Thymus (tissue), 14 donors: ENCODE measurements around the gene NPR2. TPM values are rescaled to one million over a fixed set of nuclear protein-coding genes. Genes with fewer than 3 reads are reported as not detected.

ENCODE experiments used
- DNase-seq, 9 donors: peaks; one replicate each; pipeline ENCODE4 v3.0.0-alpha.2; 2013; ENCODE audit warnings: low spot score in 9 of 9, low read depth in 6 of 9, missing footprints in 1 of 9
- H3K27ac ChIP-seq, 2 donors: one replicate each; pipeline ENCODE4 v1.5.1; 2013; ENCODE audit warnings: control low read depth in 1 of 2, low read depth in 1 of 2, low read length in 1 of 2, mild to moderate bottlenecking in 1 of 2, moderate library complexity in 1 of 2
- H3K27me3 ChIP-seq, 2 donors: one replicate each; pipeline ENCODE4 v1.5.1; 2013; ENCODE audit warnings: low read length in 1 of 2; ENCODE audit not compliant: control insufficient read depth in 2 of 2, insufficient read depth in 1 of 2
- H3K36me3 ChIP-seq, 2 donors: one replicate each; pipeline ENCODE4 v1.5.1; 2013; ENCODE audit warnings: low read length in 1 of 2, mild to moderate bottlenecking in 1 of 2, moderate library complexity in 1 of 2; ENCODE audit not compliant: control insufficient read depth in 2 of 2, insufficient read depth in 2 of 2
- H3K4me1 ChIP-seq, 2 donors: one replicate each; pipeline ENCODE4 v1.5.1; 2013; ENCODE audit warnings: low read length in 2 of 2; ENCODE audit not compliant: control insufficient read depth in 2 of 2, insufficient read depth in 2 of 2
- H3K4me3 ChIP-seq, 2 donors: one replicate each; pipeline ENCODE4 v1.5.1; 2013; ENCODE audit warnings: low read length in 2 of 2, control low read depth in 1 of 2, mild to moderate bottlenecking in 1 of 2
- H3K9me3 ChIP-seq, 2 donors: one replicate each; pipeline ENCODE4 v1.5.1; 2013; ENCODE audit warnings: low read length in 1 of 2, mild to moderate bottlenecking in 1 of 2; ENCODE audit not compliant: control insufficient read depth in 2 of 2, insufficient read depth in 1 of 2
- WGBS: extraction: QIAGEN DNeasy Blood & Tissue Kit; methylation state at CpG from one replicate; pipeline ENCODE4 v1.1.7; 2013; 5-methylcytosine and 5-hydroxymethylcytosine counted together
- long read RNA-seq, 10 donors: transcript quantifications; one replicate each; lab custom pipeline, GENCODE V29; 2026
- polyA plus RNA-seq: library from polyadenylated mRNA; stranded (reverse); fragments of 200-250 nt; gene quantifications from one replicate; pipeline ENCODE4 v1.2.3, GENCODE V29; 2013
- total RNA-seq: library from RNA; stranded (reverse); fragments of 120-200 nt; gene quantifications from one replicate; pipeline ENCODE4 v1.2.4, GENCODE V29; 2013
- donor health status: healthy.

NPR2 gene
- total RNA-seq (4.3 TPM), polyA plus RNA-seq (9.3 TPM)
- long read RNA-seq, donor 1: 0 reads
- long read RNA-seq, donor 2: 0 reads
- long read RNA-seq, donor 3, partial matches to known transcripts: 0 of 2 reads
- long read RNA-seq, donor 3, other reads (novel, unspliced or antisense): 0 of 2 reads
- long read RNA-seq, donor 4, partial matches to known transcripts: 0 of 1 reads
- long read RNA-seq, donor 4, other reads (novel, unspliced or antisense): 0 of 1 reads
- long read RNA-seq, donor 5, partial matches to known transcripts: 0 of 1 reads
- long read RNA-seq, donor 5, other reads (novel, unspliced or antisense): 0 of 1 reads
- long read RNA-seq, donor 6, partial matches to known transcripts: 0 of 1 reads
- long read RNA-seq, donor 6, other reads (novel, unspliced or antisense): 0 of 1 reads
- long read RNA-seq, donor 7, partial matches to known transcripts: 0 of 2 reads
- long read RNA-seq, donor 7, other reads (novel, unspliced or antisense): 0 of 2 reads
- long read RNA-seq, donor 8, partial matches to known transcripts: 0 of 1 reads
- long read RNA-seq, donor 8, other reads (novel, unspliced or antisense): 0 of 1 reads
- long read RNA-seq, donor 9, partial matches to known transcripts: 0 of 1 reads
- long read RNA-seq, donor 9, other reads (novel, unspliced or antisense): 0 of 1 reads
- long read RNA-seq, donor 10: 0 reads

DNA sequence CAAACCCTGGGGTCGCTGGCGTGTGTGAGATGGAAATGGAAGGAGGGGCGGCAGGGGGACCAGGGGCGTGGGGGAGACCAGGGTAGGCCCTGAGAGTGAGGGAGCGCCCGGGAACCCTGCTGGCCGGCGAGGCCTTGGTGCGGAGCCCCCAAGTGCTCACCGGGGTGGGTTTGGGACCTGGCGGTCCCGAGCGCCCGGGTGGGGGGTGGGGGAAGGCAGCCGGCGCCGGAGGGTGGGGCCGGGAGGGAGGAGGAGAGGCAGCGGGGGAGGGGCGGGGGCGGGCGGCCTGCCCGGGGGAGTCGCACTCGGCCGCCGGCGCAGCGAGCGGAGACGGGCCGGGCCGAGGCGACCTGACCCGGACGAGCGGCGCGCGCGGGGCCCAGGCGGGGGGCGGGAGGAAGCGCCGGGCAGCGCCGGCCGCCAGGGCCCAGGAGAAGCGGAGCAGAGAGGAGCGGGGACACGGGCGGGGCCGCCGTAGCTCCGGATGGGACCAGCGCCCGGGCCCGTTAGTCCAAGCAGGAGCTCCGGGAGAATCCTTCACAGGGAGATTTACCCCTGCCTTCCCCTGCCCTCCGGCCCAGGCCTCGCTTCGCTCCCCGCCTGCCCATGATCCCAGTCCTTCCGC is at the start of gene NPR2:
NPR2 (plus strand) TSS at position 295 of the 625 bp plus-strand sequence. CDS start 818 bp downstream, outside the sequence.
- peaks cover 0 to 6% of the 10 kb centered on the region in 2 donors for H3K4me1 ChIP-seq
- 64% methylated on average over 64 of the region's 64 CpGs for WGBS
- H3K4me3 ChIP-seq: no peak within 1 kb of the TSS
- no peak for DNase-seq
- H3K27ac ChIP-seq: no peak within 1 kb of the TSS
- peaks cover 0 to 9% of the 10 kb centered on the region in 2 donors for H3K36me3 ChIP-seq
- no peaks in the 10 kb centered on the region for H3K9me3 ChIP-seq
- H3K27me3 ChIP-seq: peaks cover 0 to 12% of the 10 kb centered on the region in 2 donors

DNA sequence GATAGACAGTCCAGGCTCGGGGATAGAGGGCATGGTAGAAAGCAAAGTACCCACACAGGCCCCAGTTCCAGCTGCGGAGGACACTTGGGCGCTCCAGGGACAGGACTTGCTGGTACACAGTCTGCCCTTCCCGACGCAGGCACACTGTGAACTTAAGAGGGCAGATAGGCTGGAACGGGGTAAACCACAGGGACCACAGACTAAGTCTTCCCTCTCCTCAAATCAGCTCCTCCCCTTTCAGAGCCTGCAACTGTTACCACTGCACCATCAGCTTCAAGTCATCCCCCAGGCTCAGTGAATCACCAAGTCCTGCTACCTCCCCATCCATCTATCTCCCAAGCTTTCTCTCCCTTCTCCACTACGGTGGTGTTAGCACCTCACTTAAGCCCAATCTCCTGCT is 49.7 kb upstream of the NPR2 start:
- DNase-seq: peak in 1 of 9 donors; percentile 43
- Histone ChIP-seq H3K4me1 (peaks cover 10 to 15% of the 10 kb centered on the region in 2 donors), H3K4me3 (no peak overlapping the region), H3K27ac (no peak overlapping the region), H3K36me3 (peaks cover 64 to 73% of the 10 kb centered on the region in 2 donors), H3K9me3 (no peaks in the 10 kb centered on the region), H3K27me3 (no peaks in the 10 kb centered on the region)
- WGBS: 46% methylated on average over 7 of the region's 7 CpGs

DNA sequence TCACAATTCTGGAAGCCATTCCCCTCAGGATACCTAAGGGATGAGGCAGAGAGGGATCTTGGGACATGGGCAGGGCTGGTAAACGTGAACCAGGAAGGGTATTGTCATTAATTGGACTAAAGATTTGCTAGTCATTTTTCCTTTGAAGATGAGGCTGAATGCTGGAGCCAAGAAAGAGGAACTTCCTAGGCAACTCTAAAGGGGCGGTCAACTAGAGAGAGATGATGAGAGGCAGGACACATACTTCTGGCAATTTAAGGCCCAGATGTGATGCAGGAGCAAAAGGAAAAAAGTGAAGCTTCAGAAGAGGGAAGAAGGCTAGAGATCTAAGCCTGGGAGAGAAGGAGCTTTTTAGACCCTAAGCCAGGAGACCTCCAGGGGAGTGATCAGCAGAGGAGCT is 47.9 kb upstream of the NPR2 start:
- no peaks in the 10 kb centered on the region for H3K27me3 ChIP-seq
- no peak overlapping the region for H3K4me3 ChIP-seq
- WGBS: 91% methylated on average over 2 of the region's 2 CpGs
- no peaks in the 10 kb centered on the region for H3K9me3 ChIP-seq
- no peak overlapping the region for H3K27ac ChIP-seq
- H3K4me1 ChIP-seq: peaks cover 27 to 32% of the 10 kb centered on the region in 2 donors
- no peak for DNase-seq
- H3K36me3 ChIP-seq: peaks cover 47 to 56% of the 10 kb centered on the region in 2 donors

GRCh38 chr9:35743880-35744518 is 47.4 kb upstream of the NPR2 start:
- no peak overlapping the region for H3K4me3 ChIP-seq
- H3K9me3 ChIP-seq: no peaks in the 10 kb centered on the region
- H3K27me3 ChIP-seq: no peaks in the 10 kb centered on the region
- peaks cover 42 to 50% of the 10 kb centered on the region in 2 donors for H3K36me3 ChIP-seq
- peaks cover 27 to 34% of the 10 kb centered on the region in 2 donors for H3K4me1 ChIP-seq
- no peak overlapping the region for H3K27ac ChIP-seq
- 98% methylated on average over 8 of the region's 8 CpGs for WGBS
- no peak for DNase-seq

DNA sequence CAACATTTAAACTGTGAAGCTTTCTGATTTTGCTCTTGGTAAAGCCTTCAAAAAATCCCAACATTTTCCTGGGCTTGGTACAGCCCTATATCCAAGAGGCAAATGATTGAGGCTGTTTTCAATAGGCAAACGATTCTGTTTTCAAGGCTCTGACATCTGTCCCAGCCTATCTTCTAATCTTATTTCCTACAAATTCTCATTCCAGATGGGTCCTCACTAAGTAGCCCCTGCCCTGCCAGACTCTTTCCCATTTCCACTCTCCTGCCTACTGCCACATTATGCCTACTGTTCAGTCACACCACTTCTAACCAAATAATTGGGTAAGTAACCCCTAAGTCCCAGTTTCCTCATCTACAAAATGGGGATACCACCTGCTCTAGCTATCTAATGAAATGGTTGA is 45.8 kb upstream of the NPR2 start:
- H3K36me3 ChIP-seq: peaks cover 26 to 35% of the 10 kb centered on the region in 2 donors
- 99% methylated on average over 1 of the region's 1 CpG for WGBS
- DNase-seq: no peak
- peaks cover 31 to 44% of the 10 kb centered on the region in 2 donors for H3K4me1 ChIP-seq
- H3K9me3 ChIP-seq: no peaks in the 10 kb centered on the region
- no peak overlapping the region for H3K27ac ChIP-seq
- H3K27me3 ChIP-seq: no peaks in the 10 kb centered on the region
- H3K4me3 ChIP-seq: no peak overlapping the region

DNA sequence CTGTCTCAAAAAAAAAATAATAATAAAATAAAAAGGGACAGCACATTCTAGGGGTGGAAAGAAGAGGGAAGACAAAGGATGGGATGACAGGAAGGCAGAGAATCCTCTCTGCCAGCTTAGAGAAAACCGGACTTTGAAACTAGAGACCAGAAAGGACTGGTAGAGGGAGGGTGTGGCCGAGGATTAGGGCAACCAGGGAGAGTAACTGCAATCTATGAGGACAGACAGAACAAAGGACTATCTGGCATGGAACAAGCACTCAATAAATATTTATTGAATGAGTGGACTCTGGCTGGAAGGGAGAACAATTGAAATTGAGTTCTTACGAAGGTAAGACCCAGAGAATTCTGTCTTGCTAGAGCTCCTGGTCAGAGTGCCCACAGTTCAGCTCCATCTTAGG is 44.8 kb upstream of the NPR2 start:
- Histone ChIP-seq H3K4me1 (peaks cover 31 to 41% of the 10 kb centered on the region in 2 donors), H3K27me3 (no peaks in the 10 kb centered on the region), H3K36me3 (peaks cover 28 to 33% of the 10 kb centered on the region in 2 donors), H3K27ac (no peak overlapping the region), H3K9me3 (no peaks in the 10 kb centered on the region), H3K4me3 (no peak overlapping the region)
- 97% methylated on average over 3 of the region's 3 CpGs for WGBS
- no peak for DNase-seq

GRCh38 chr9:35748242-35748857 is 43.0 kb upstream of the NPR2 start:
- under 1% methylated on average over 24 of the region's 24 CpGs for WGBS
- peaks cover 37 to 42% of the 10 kb centered on the region in 2 donors for H3K36me3 ChIP-seq
- peaks cover 25 to 34% of the 10 kb centered on the region in 2 donors for H3K4me1 ChIP-seq

GRCh38 chr9:35748858-35749514 is 42.4 kb upstream of the NPR2 start, which contains the start of the genes GBA2 and RGP1:
GBA2 (minus strand) TSS chr9:35749228; CDS start chr9:35748704, 524 bp downstream.
RGP1 (plus strand) TSS chr9:35749287; CDS start chr9:35749756, 469 bp downstream.
- peaks cover 25 to 34% of the 10 kb centered on the region in 2 donors for H3K4me1 ChIP-seq

More at GRCh38 chr9:35748242-35748857, 43.0 kb upstream of the NPR2 start:
- DNase-seq: peak in 3 of 9 donors; percentile 40 to 65 (median 41)
- peak overlapping the region; percentile 46 to 89 for H3K27ac ChIP-seq
- no peaks in the 10 kb centered on the region for H3K27me3 ChIP-seq
- H3K9me3 ChIP-seq: no peaks in the 10 kb centered on the region
- peak overlapping the region; percentile 81 to 88 for H3K4me3 ChIP-seq

More at GRCh38 chr9:35748858-35749514, 42.4 kb upstream of the NPR2 start, which contains the start of the genes GBA2 and RGP1:
- Histone ChIP-seq H3K36me3 (peaks cover 37 to 42% of the 10 kb centered on the region in 2 donors), H3K4me3 (peak within 1 kb of the TSS; percentile 81 to 88), H3K27ac (peak within 1 kb of the TSS; percentile 62 to 89), H3K9me3 (no peaks in the 10 kb centered on the region), H3K27me3 (no peaks in the 10 kb centered on the region)
- WGBS: under 1% methylated on average over 69 of the region's 69 CpGs
- peak in 5 of 9 donors; percentile 42 to 76 (median 56) for DNase-seq
